A673 (cell line): ENCODE measurements around the gene CDH6. TPM values are rescaled to one million over a fixed set of nuclear protein-coding genes. Genes with fewer than 3 reads are reported as not detected.

ENCODE experiments used
- BruUV-seq: library from RNA; stranded (reverse); fragments of 400-500 nt; replicated peaks from 2 replicates; lab custom pipeline; 2021; lab: Mats Ljungman, UMichigan
- CTCF ChIA-PET: fragments of 300-600 bp; sonication (Branson Sonifier 250); formaldehyde crosslinking; loops from one replicate; lab custom pipeline; 2022; ENCODE audit warnings: antibody characterized with exemption; lab: Charles Lee
- POLR2A ChIA-PET: fragments of 300-600 bp; sonication (Branson Sonifier 250); formaldehyde crosslinking; loops from one replicate; lab custom pipeline; 2022; ENCODE audit warnings: antibody characterized with exemption; ENCODE audit not compliant: low non-redundant PET; lab: Charles Lee
- DNase-seq: peaks from one replicate; pipeline ENCODE4 v3.0.0-alpha.2; 2015; ENCODE audit warnings: low spot score
- H3K27ac ChIP-seq: fragments of 200-600 bp; sonication (generic); 2 replicates; pipeline ENCODE4 v1.5.1; 2016; ENCODE audit warnings: mixed run types, low read depth, mild to moderate bottlenecking, mixed read lengths, antibody characterized with exemption, low read length; ENCODE audit not compliant: poor library complexity, severe bottlenecking
- H3K27me3 ChIP-seq: fragments of 200-600 bp; sonication (generic); replicated peaks from 2 replicates; pipeline ENCODE4 v1.6.1; 2017; ENCODE audit warnings: mixed run types, low read depth, mild to moderate bottlenecking, mixed read lengths, antibody characterized with exemption, low read length; ENCODE audit not compliant: insufficient read depth, poor library complexity
- H3K36me3 ChIP-seq: fragments of 200-600 bp; sonication (generic); 2 replicates; pipeline ENCODE4 v1.6.1; 2016; ENCODE audit warnings: mixed run types, mild to moderate bottlenecking, mixed read lengths, antibody characterized with exemption, low read length; ENCODE audit not compliant: insufficient read depth, poor library complexity, severe bottlenecking
- H3K4me1 ChIP-seq: fragments of 200-600 bp; sonication (generic); 2 replicates; pipeline ENCODE4 v1.6.1; 2017; ENCODE audit warnings: mixed run types, mild to moderate bottlenecking, mixed read lengths, antibody characterized with exemption, low read length; ENCODE audit not compliant: insufficient read depth, poor library complexity, severe bottlenecking
- H3K4me3 ChIP-seq: fragments of 200-600 bp; sonication (generic); 2 replicates; pipeline ENCODE4 v1.5.1; 2016; ENCODE audit warnings: low read depth, mixed run types, mild to moderate bottlenecking, mixed read lengths, low read length; ENCODE audit not compliant: poor library complexity, severe bottlenecking
- H3K9me3 ChIP-seq: fragments of 200-600 bp; sonication (generic); 2 replicates; pipeline ENCODE4 v1.6.1; 2016; ENCODE audit warnings: mixed run types, low read depth, mild to moderate bottlenecking, mixed read lengths, antibody characterized with exemption, low read length; ENCODE audit not compliant: poor library complexity, severe bottlenecking
- CTCF ChIP-seq: fragments of 300-800, 200-600 bp; sonication (generic); conservative IDR thresholded peaks from 2 replicates; pipeline ENCODE4 v1.5.1; 2017; ENCODE audit warnings: low read depth, mild to moderate bottlenecking, antibody characterized with exemption, low read length, moderate library complexity, mixed read lengths
- EZH2 ChIP-seq: fragments of 200-600 bp; sonication (generic); IDR thresholded peaks from 2 replicates; pipeline ENCODE4 v1.6.1; 2017; ENCODE audit warnings: borderline replicate concordance, low read depth, mild to moderate bottlenecking, mixed read lengths, antibody characterized with exemption, low read length; ENCODE audit not compliant: poor library complexity, severe bottlenecking
- intact Hi-C: fragments of 100-400 bp; cut with micrococcal nuclease; formaldehyde crosslinking; loops from one replicate; pipeline ENCODE4 v1.10.0; 2022; ENCODE audit not compliant: unreplicated experiment
- total RNA-seq: library from RNA; stranded (reverse); gene quantifications from 2 replicates; pipeline ENCODE4 v1.2.3, GENCODE V29; 2021

The CDH6 gene
- total RNA-seq, 1 experiment from 2014 or later = 3.6 TPM

- H3K9me3 ChIP-seq = no peaks in the 10 kb centered on the region
- no peak for TF ChIP-seq EZH2
- TF ChIP-seq CTCF = no peak
- CTCF ChIA-PET = no interaction called here
- H3K27ac ChIP-seq = no peak overlapping the region
- no peaks in the 10 kb centered on the region for H3K36me3 ChIP-seq
- no peak for DNase-seq
- H3K4me3 ChIP-seq = no peak overlapping the region
- intact Hi-C loops = no loop called here
- H3K27me3 ChIP-seq = no peaks in the 10 kb centered on the region
- POLR2A ChIA-PET = no interaction called here
- BruUV-seq = no TSS peak
- H3K4me1 ChIP-seq = peaks cover 19% of the 10 kb centered on the region
These were observed 34.8 kb upstream of the CDH6 start for GRCh38 chr5:31158686-31159085.

DNA sequence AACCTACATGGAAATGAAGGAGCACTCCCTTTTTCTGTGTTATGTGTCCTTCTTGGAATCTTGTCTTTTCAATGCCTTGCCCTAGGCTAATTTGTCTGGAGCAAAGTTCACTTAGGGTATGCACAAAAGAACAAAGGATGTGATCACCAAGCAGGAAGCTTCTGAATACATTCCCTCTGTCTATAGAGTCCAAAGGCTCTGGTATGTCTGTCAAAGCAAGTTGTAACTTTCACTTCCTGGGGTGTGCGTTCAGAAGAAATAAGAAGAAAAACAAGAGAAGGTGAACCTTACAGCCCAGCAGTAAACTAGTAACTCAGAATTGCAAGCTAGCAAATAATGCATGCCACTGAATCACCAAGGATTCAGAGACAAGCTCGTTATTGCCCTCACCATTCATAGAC, 31.7 kb upstream of the CDH6 start:
- no peaks in the 10 kb centered on the region for H3K36me3 ChIP-seq
- no peak overlapping the region for H3K4me3 ChIP-seq
- H3K27ac ChIP-seq = no peak overlapping the region
- H3K27me3 ChIP-seq = no peaks in the 10 kb centered on the region
- no peak for DNase-seq
- peaks cover 11% of the 10 kb centered on the region for H3K4me1 ChIP-seq
- BruUV-seq = no TSS peak
- POLR2A ChIA-PET = no interaction called here
- intact Hi-C loops = no loop called here
- CTCF ChIA-PET = no interaction called here
- H3K9me3 ChIP-seq = no peaks in the 10 kb centered on the region
- TF ChIP-seq EZH2 (no peak), CTCF (no peak)

DNA sequence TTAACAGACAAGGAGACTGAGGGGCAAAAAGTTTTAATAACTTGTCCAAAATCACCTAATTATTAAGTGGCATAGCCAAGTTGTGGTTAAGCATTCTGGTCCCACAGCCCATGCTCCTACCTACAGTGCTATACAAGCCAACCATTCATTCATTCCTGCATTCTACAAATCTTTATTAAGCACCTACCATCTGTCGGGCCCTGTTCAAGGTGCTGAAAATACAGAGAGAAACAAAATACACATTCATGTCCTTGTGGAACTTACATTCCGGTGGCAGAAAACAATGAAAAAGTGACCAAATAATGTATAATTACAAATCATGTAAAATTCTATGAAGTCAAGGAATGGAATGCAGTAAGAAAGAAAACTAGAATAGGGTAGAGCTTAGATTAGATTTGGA, 27.8 kb upstream of the CDH6 start:
- intact Hi-C loops = no loop called here
- no peak for DNase-seq
- CTCF ChIA-PET = no interaction called here

More for the DNA sequence above, 27.8 kb upstream of the CDH6 start:
- Histone ChIP-seq H3K9me3 (no peaks in the 10 kb centered on the region), H3K27ac (no peak overlapping the region), H3K27me3 (no peaks in the 10 kb centered on the region), H3K4me3 (no peak overlapping the region), H3K4me1 (no peaks in the 10 kb centered on the region), H3K36me3 (no peaks in the 10 kb centered on the region)
- BruUV-seq = no TSS peak
- POLR2A ChIA-PET = no interaction called here
- TF ChIP-seq EZH2 (no peak), CTCF (no peak)
